OCI-LY3 (cell line): ENCODE results near the gene SSUH2.

Experiments
- EZH2phosphoT487 ChIP-seq: fragments of 200-600 bp; shearing (Covaris generic); IDR thresholded peaks from 2 replicates; pipeline ENCODE4 v1.6.1; 2018; ENCODE audit warnings: antibody characterized with exemption, mixed run types, low read depth
- TF ChIP-seq, protein P1 (sequence below): fragments of 200-600, 300-600 bp; sonication (generic); IDR thresholded peaks from 2 replicates; pipeline ENCODE4 v1.5.1; 2014; ENCODE audit warnings: antibody characterized with exemption, low read length, low read depth

DNA sequence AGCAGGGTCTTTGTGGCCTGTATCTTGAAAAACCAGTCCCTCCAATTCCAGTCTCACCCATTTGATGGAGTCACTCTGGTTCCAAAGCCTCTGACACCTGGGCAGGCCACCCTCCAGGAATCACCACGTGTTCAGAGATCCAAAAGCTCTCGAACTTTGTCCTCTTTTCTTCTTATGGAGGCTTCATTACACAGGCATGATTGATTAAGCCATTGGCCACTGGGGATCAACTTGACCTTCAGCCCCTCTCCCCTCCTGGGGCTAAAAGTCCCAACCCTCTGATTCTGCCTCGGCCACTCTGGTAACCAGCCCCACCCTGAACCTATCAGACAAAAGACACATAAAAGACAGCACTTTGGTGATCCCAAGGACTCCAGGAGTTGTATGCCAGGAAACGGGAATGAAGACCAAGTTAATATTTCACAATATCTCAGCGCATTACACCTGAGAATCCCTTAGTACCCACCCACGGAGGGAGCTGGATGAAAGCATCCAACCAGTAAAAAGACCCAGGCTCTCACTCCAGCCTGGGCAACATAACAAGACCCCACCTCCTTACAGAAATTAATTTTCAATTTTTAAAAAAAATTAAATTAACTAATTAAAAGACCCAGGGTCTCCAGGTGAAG lies 23.0 kb upstream of the SSUH2 start:
- TF ChIP-seq, protein P1, sequence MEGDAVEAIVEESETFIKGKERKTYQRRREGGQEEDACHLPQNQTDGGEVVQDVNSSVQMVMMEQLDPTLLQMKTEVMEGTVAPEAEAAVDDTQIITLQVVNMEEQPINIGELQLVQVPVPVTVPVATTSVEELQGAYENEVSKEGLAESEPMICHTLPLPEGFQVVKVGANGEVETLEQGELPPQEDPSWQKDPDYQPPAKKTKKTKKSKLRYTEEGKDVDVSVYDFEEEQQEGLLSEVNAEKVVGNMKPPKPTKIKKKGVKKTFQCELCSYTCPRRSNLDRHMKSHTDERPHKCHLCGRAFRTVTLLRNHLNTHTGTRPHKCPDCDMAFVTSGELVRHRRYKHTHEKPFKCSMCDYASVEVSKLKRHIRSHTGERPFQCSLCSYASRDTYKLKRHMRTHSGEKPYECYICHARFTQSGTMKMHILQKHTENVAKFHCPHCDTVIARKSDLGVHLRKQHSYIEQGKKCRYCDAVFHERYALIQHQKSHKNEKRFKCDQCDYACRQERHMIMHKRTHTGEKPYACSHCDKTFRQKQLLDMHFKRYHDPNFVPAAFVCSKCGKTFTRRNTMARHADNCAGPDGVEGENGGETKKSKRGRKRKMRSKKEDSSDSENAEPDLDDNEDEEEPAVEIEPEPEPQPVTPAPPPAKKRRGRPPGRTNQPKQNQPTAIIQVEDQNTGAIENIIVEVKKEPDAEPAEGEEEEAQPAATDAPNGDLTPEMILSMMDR, result no peak
- TF ChIP-seq EZH2phosphoT487, result no peak
